HepG2 (cell line): Measurements from ENCODE around the gene SH2D6. TPM values are rescaled to one million over a fixed set of nuclear protein-coding genes. Genes with fewer than 3 reads are reported as not detected.

ENCODE experiments used
- CBX2 ChIP-seq, 2 experiments: fragments of 200-600 bp in 1 of 2; sonication (generic); formaldehyde crosslinking in 1 of 2; IDR thresholded peaks; 2 replicates each; pipeline versions ENCODE4 v1.7.0 to v1.8.1; 2018 to 2022; ENCODE audit warnings: low read depth in 2 of 2, low read length in 1 of 2, mild to moderate bottlenecking in 1 of 2, missing genetic modification reagents in 1 of 2
- ELF4 ChIP-seq: sonication (generic); formaldehyde crosslinking; IDR thresholded peaks from 2 replicates; pipeline ENCODE4 v1.5.0; 2020; ENCODE audit warnings: missing genetic modification reagents, mild to moderate bottlenecking, moderate library complexity, borderline replicate concordance
- HNF4A ChIP-seq: sonication (generic); formaldehyde crosslinking; IDR thresholded peaks from 2 replicates; pipeline ENCODE4 v1.4.0; 2020; ENCODE audit warnings: missing genetic modification reagents
- NCOR1 ChIP-seq: fragments of 200-600 bp; sonication (generic); IDR thresholded peaks from 2 replicates; pipeline ENCODE4 v1.7.0; 2017; ENCODE audit warnings: antibody characterized with exemption, low read length, borderline replicate concordance
- NKX3-1 ChIP-seq: sonication (generic); formaldehyde crosslinking; IDR thresholded peaks from 2 replicates; pipeline ENCODE4 v1.5.0; 2020; ENCODE audit warnings: missing genetic modification reagents
- TEAD3 ChIP-seq: optimal IDR thresholded peaks from 2 replicates; pipeline ENCODE3; 2016; ENCODE audit warnings: borderline replicate concordance
- TMF1 ChIP-seq: sonication (generic); formaldehyde crosslinking; IDR thresholded peaks from 2 replicates; pipeline ENCODE4 v1.8.1; 2022; ENCODE audit warnings: low read depth, missing genetic modification reagents
- ZFP36L1 ChIP-seq: sonication (generic); formaldehyde crosslinking; IDR thresholded peaks from 2 replicates; pipeline ENCODE4 v1.8.0; 2022; ENCODE audit warnings: mild to moderate bottlenecking, missing genetic modification reagents, moderate library complexity
- ZMYM4 ChIP-seq: sonication (generic); formaldehyde crosslinking; IDR thresholded peaks from 2 replicates; pipeline ENCODE4 v1.8.1; 2023; ENCODE audit warnings: mild to moderate bottlenecking, missing genetic modification reagents
- ZNF12 ChIP-seq: sonication (generic); formaldehyde crosslinking; IDR thresholded peaks from 2 replicates; pipeline ENCODE4 v1.5.0; 2020; ENCODE audit warnings: missing genetic modification reagents
- ZNF292 ChIP-seq: sonication (generic); formaldehyde crosslinking; IDR thresholded peaks from 2 replicates; pipeline ENCODE4 v1.8.1; 2022; ENCODE audit warnings: mild to moderate bottlenecking, low read depth, missing genetic modification reagents, borderline replicate concordance
- ZNF546 ChIP-seq: sonication (generic); formaldehyde crosslinking; conservative IDR thresholded peaks from 2 replicates; pipeline ENCODE4 v1.8.1; 2023; ENCODE audit warnings: mild to moderate bottlenecking, missing genetic modification reagents
- ZNF567 ChIP-seq: sonication (generic); formaldehyde crosslinking; IDR thresholded peaks from 2 replicates; pipeline ENCODE4 v1.8.1; 2023; ENCODE audit warnings: mild to moderate bottlenecking, missing genetic modification reagents, borderline replicate concordance
- ZSCAN21 ChIP-seq: sonication (generic); formaldehyde crosslinking; IDR thresholded peaks from 2 replicates; pipeline ENCODE4 v1.8.0; 2022; ENCODE audit warnings: mild to moderate bottlenecking, missing genetic modification reagents, moderate library complexity, borderline replicate concordance
- polyA plus RNA-seq, 8 experiments: library from polyadenylated mRNA; depleted of rRNA in 3 of 8; stranded (reverse) in 7 of 8; unstranded in 1 of 8; fragments of >200 nt; fragmentation: Illumina TruSeq in 4 of 8; extraction: Trizol in 4 of 8; gene quantifications; 2 replicates each; pipeline versions ENCODE4 v1.2.1 to v1.2.3, GENCODE V29; 2011 to 2016; ENCODE audit warnings: low read depth in 4 of 8, missing spikeins in 1 of 8, mixed read lengths in 1 of 8; ENCODE audit not compliant: insufficient read depth in 1 of 8
- total RNA-seq, 5 experiments: library from RNA; depleted of rRNA; stranded (reverse); fragments of >200 nt; fragmentation: Illumina TruSeq; extraction: Trizol; gene quantifications; 2 replicates each; pipeline ENCODE4 v1.2.3, GENCODE V29; 2016; ENCODE audit warnings: low read depth in 1 of 5
- TF ChIP-seq, protein P1 (sequence below): sonication (generic); formaldehyde crosslinking; IDR thresholded peaks from 2 replicates; pipeline ENCODE4 v1.9.0; 2021; ENCODE audit warnings: missing genetic modification reagents, borderline replicate concordance
- TF ChIP-seq, protein P2 (sequence below): sonication (generic); IDR thresholded peaks from 2 replicates; pipeline ENCODE4 v1.6.1; 2016; ENCODE audit warnings: low read depth, borderline replicate concordance
- TF ChIP-seq, protein P3 (sequence below): sonication (generic); formaldehyde crosslinking; conservative IDR thresholded peaks from 2 replicates; pipeline ENCODE4 v1.4.0; 2020; ENCODE audit warnings: missing genetic modification reagents
- TF ChIP-seq, protein P4 (sequence below): sonication (generic); formaldehyde crosslinking; IDR thresholded peaks from 2 replicates; pipeline ENCODE4 v1.9.0; 2022; ENCODE audit warnings: low read depth, missing genetic modification reagents
- TF ChIP-seq, protein P5 (sequence below): sonication (generic); formaldehyde crosslinking; IDR thresholded peaks from 2 replicates; pipeline ENCODE4 v1.5.1; 2020; ENCODE audit warnings: mild to moderate bottlenecking, missing genetic modification reagents, moderate library complexity

The SH2D6 gene
- total and polyA plus RNA-seq, 2 of the 13 experiments (the other 11 are each of a cell fraction or from before 2014, with no cell fraction given): 0.11 to 0.26 TPM

DNA sequence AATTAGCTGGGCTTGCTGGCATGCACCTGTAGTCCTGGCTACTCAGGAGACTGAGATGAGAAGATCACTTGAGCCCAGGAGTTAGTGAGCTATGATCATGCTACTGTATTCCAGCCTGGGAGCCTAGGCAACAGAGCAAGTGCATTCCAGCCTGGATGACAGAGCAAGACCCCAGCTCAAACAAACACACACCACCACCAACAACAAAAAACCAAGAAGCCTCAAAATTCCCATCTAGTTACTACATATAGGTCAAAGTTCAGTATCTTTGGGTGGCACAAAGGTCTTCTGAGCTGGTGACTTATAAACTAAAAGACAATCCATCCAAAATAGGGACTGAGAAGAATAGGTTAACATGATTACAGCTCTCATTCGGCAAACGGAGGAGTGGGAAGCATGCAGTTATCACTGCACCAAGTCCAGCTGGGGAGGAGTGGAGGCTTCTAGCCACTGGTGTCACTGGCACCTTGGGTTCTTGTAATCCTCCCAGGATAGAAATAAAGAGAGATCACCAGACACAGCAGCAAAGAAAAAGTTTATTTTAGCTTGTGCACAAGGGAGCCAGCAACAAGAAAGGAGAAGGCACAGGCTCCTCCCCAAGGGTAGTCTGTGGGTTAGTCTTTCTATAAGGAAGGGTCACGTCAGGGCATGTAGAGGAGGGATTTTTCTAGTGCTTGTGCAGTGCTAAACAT lies 57.4 kb downstream of the SH2D6 start (continued):
- TF ChIP-seq ZNF567 (CRISPR knock-in tag): no peak
- no peak for TF ChIP-seq ELF4 (CRISPR knock-in tag)
- no peak for TF ChIP-seq ZMYM4 (CRISPR knock-in tag)
- no peak for TF ChIP-seq ZNF12
- no peak for TF ChIP-seq ZNF546 (CRISPR knock-in tag)
- TF ChIP-seq, protein P1, sequence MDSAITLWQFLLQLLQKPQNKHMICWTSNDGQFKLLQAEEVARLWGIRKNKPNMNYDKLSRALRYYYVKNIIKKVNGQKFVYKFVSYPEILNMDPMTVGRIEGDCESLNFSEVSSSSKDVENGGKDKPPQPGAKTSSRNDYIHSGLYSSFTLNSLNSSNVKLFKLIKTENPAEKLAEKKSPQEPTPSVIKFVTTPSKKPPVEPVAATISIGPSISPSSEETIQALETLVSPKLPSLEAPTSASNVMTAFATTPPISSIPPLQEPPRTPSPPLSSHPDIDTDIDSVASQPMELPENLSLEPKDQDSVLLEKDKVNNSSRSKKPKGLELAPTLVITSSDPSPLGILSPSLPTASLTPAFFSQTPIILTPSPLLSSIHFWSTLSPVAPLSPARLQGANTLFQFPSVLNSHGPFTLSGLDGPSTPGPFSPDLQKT (CRISPR knock-in tag): no peak
- TF ChIP-seq, protein P2, sequence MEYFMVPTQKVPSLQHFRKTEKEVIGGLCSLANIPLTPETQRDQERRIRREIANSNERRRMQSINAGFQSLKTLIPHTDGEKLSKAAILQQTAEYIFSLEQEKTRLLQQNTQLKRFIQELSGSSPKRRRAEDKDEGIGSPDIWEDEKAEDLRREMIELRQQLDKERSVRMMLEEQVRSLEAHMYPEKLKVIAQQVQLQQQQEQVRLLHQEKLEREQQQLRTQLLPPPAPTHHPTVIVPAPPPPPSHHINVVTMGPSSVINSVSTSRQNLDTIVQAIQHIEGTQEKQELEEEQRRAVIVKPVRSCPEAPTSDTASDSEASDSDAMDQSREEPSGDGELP: no peak
- TF ChIP-seq, protein P3, sequence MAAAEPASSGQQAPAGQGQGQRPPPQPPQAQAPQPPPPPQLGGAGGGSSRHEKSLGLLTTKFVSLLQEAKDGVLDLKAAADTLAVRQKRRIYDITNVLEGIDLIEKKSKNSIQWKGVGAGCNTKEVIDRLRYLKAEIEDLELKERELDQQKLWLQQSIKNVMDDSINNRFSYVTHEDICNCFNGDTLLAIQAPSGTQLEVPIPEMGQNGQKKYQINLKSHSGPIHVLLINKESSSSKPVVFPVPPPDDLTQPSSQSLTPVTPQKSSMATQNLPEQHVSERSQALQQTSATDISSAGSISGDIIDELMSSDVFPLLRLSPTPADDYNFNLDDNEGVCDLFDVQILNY: no peak
- TF ChIP-seq, protein P4, sequence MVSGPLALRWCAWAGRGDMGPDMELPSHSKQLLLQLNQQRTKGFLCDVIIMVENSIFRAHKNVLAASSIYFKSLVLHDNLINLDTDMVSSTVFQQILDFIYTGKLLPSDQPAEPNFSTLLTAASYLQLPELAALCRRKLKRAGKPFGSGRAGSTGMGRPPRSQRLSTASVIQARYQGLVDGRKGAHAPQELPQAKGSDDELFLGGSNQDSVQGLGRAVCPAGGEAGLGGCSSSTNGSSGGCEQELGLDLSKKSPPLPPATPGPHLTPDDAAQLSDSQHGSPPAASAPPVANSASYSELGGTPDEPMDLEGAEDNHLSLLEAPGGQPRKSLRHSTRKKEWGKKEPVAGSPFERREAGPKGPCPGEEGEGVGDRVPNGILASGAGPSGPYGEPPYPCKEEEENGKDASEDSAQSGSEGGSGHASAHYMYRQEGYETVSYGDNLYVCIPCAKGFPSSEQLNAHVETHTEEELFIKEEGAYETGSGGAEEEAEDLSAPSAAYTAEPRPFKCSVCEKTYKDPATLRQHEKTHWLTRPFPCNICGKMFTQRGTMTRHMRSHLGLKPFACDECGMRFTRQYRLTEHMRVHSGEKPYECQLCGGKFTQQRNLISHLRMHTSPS: no peak
- peak; percentile 68 for TF ChIP-seq NCOR1
- peak; percentile 91 for TF ChIP-seq TEAD3 (CRISPR knock-in tag)
- TF ChIP-seq TMF1 (CRISPR knock-in tag): no peak
- 0 out of 2 replicates have a peak, but pooled peaks have one; percentile 3 for TF ChIP-seq ZNF292 (CRISPR knock-in tag)
- peak; percentile 72 for TF ChIP-seq HNF4A (CRISPR knock-in tag)
- no peak for TF ChIP-seq CBX2 (IDR thresholded peaks at IDR 0.05; ENCODE audit: low read depth, low read length)
- no peak for TF ChIP-seq CBX2 (CRISPR knock-in tag; IDR thresholded peaks at IDR 0.05; ENCODE audit: low read depth)
- TF ChIP-seq, protein P5, sequence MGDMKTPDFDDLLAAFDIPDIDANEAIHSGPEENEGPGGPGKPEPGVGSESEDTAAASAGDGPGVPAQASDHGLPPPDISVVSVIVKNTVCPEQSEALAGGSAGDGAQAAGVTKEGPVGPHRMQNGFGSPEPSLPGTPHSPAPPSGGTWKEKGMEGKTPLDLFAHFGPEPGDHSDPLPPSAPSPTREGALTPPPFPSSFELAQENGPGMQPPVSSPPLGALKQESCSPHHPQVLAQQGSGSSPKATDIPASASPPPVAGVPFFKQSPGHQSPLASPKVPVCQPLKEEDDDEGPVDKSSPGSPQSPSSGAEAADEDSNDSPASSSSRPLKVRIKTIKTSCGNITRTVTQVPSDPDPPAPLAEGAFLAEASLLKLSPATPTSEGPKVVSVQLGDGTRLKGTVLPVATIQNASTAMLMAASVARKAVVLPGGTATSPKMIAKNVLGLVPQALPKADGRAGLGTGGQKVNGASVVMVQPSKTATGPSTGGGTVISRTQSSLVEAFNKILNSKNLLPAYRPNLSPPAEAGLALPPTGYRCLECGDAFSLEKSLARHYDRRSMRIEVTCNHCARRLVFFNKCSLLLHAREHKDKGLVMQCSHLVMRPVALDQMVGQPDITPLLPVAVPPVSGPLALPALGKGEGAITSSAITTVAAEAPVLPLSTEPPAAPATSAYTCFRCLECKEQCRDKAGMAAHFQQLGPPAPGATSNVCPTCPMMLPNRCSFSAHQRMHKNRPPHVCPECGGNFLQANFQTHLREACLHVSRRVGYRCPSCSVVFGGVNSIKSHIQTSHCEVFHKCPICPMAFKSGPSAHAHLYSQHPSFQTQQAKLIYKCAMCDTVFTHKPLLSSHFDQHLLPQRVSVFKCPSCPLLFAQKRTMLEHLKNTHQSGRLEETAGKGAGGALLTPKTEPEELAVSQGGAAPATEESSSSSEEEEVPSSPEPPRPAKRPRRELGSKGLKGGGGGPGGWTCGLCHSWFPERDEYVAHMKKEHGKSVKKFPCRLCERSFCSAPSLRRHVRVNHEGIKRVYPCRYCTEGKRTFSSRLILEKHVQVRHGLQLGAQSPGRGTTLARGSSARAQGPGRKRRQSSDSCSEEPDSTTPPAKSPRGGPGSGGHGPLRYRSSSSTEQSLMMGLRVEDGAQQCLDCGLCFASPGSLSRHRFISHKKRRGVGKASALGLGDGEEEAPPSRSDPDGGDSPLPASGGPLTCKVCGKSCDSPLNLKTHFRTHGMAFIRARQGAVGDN (CRISPR knock-in tag): no peak
- TF ChIP-seq ZFP36L1 (CRISPR knock-in tag): no peak
- TF ChIP-seq NKX3-1: no peak
- TF ChIP-seq ZSCAN21 (CRISPR knock-in tag): no peak
